ENCODE data around the gene MTHFD2L.

The MTHFD2L gene

GRCh38 chr4:74117024-74117534 lies 40.8 kb upstream of the MTHFD2L start:
- Histone ChIP-seq H3K79me2 (ENCODE audit: insufficient read depth, low read length) (no peaks in the 10 kb centered on the region), H4K20me1 (ENCODE audit: insufficient read depth, low read length) (no peaks in the 10 kb centered on the region), H3K9ac (ENCODE audit: low read depth, low read length) (no peak overlapping the region; the same call in 1 of the 2 replicates), H3K9me3 (ENCODE audit: insufficient read depth, low read length, severe bottlenecking) (no peaks in the 10 kb centered on the region), H3K4me3 (ENCODE audit: low read depth in 1 of 2, low read length in 2 of 2) (no peak overlapping the region), H3K27me3 (ENCODE audit: insufficient read depth, low read length, poor library complexity) (no peaks in the 10 kb centered on the region), H3K36me3 (ENCODE audit: insufficient read depth, low read length) (no peaks in the 10 kb centered on the region), H2AFZ (ENCODE audit: low read depth, low read length) (peak overlapping the region; percentile 50; the same call in 1 of the 2 replicates), H3K4me1 (ENCODE audit: insufficient read depth, low read length) (peaks cover 33% of the 10 kb centered on the region), H3K27ac (ENCODE audit: low read length) (peak overlapping the region; percentile 59), H3K4me2 (ENCODE audit: insufficient read depth, low read length) (no peak overlapping the region)
- TF ChIP-seq CTCF (IDR thresholded peaks at IDR 0.05; ENCODE audit: borderline replicate concordance, extremely low read depth, low read length, poor library complexity, severe bottlenecking), result no peak
- no peak for TF ChIP-seq EZH2 (IDR thresholded peaks at IDR 0.05; ENCODE audit: borderline replicate concordance, low read depth, low read length, severe bottlenecking)
- DNase-seq (no peak), ATAC-seq (ENCODE audit: insufficient read depth, low read depth) (peak; percentile 45; the same call in 2 of the 3 replicates)

- peak overlapping the region; percentile 47 for H2AFZ ChIP-seq (ENCODE audit: low read depth, low read length)
- H3K9me3 ChIP-seq (ENCODE audit: insufficient read depth, low read length, severe bottlenecking), result no peaks in the 10 kb centered on the region
- no peaks in the 10 kb centered on the region for H3K79me2 ChIP-seq (ENCODE audit: insufficient read depth, low read length)
- no peaks in the 10 kb centered on the region for H4K20me1 ChIP-seq (ENCODE audit: insufficient read depth, low read length)
- no peak overlapping the region for H3K4me2 ChIP-seq (ENCODE audit: insufficient read depth, low read length)
- H3K36me3 ChIP-seq (ENCODE audit: insufficient read depth, low read length), result no peaks in the 10 kb centered on the region
- peak; percentile 68 for ATAC-seq (ENCODE audit: insufficient read depth, low read depth)
- DNase-seq, result peak; percentile 28
- no peak for TF ChIP-seq EZH2 (IDR thresholded peaks at IDR 0.05; ENCODE audit: borderline replicate concordance, low read depth, low read length, severe bottlenecking)
- TF ChIP-seq CTCF (IDR thresholded peaks at IDR 0.05; ENCODE audit: borderline replicate concordance, extremely low read depth, low read length, poor library complexity, severe bottlenecking), result no peak
- no peaks in the 10 kb centered on the region for H3K27me3 ChIP-seq (ENCODE audit: insufficient read depth, low read length, poor library complexity)
- no peak overlapping the region for H3K9ac ChIP-seq (ENCODE audit: low read depth, low read length)
- peaks cover 33% of the 10 kb centered on the region for H3K4me1 ChIP-seq (ENCODE audit: insufficient read depth, low read length)
- peak overlapping the region; percentile 65; the same call in 1 of the 2 replicates for H3K27ac ChIP-seq (ENCODE audit: low read length)
- no peak overlapping the region for H3K4me3 ChIP-seq (ENCODE audit: low read depth in 1 of 2, low read length in 2 of 2)
Measured at GRCh38 chr4:74118600-74119338, 39.1 kb upstream of the MTHFD2L start.

- Histone ChIP-seq H2AFZ (ENCODE audit: low read depth, low read length) (no peak overlapping the region), H3K9me3 (ENCODE audit: insufficient read depth, low read length, severe bottlenecking) (no peaks in the 10 kb centered on the region), H3K27me3 (ENCODE audit: insufficient read depth, low read length, poor library complexity) (no peaks in the 10 kb centered on the region), H3K4me3 (ENCODE audit: low read depth in 1 of 2, low read length in 2 of 2) (no peak overlapping the region), H3K4me1 (ENCODE audit: insufficient read depth, low read length) (peaks cover 33% of the 10 kb centered on the region), H3K36me3 (ENCODE audit: insufficient read depth, low read length) (no peaks in the 10 kb centered on the region), H3K4me2 (ENCODE audit: insufficient read depth, low read length) (no peak overlapping the region), H3K9ac (ENCODE audit: low read depth, low read length) (no peak overlapping the region), H3K79me2 (ENCODE audit: insufficient read depth, low read length) (no peaks in the 10 kb centered on the region), H3K27ac (ENCODE audit: low read length) (no peak overlapping the region), H4K20me1 (ENCODE audit: insufficient read depth, low read length) (no peaks in the 10 kb centered on the region)
- no peak for TF ChIP-seq EZH2 (IDR thresholded peaks at IDR 0.05; ENCODE audit: borderline replicate concordance, low read depth, low read length, severe bottlenecking)
- TF ChIP-seq CTCF (IDR thresholded peaks at IDR 0.05; ENCODE audit: borderline replicate concordance, extremely low read depth, low read length, poor library complexity, severe bottlenecking), result no peak
- DNase-seq, result no peak
- no peak for ATAC-seq (ENCODE audit: insufficient read depth, low read depth)
Measured at GRCh38 chr4:74120086-74120485, 37.8 kb upstream of the MTHFD2L start.
